ENCODE data around the gene KRT23. TPM values are rescaled to one million over a fixed set of nuclear protein-coding genes. Genes with fewer than 3 reads are reported as not detected.
"Not testable (repeated sequence)": the region's sequence is repeated elsewhere in the genome, so short reads cannot be mapped to it uniquely, and the experiment has no call there.

The KRT23 gene
- polyA plus RNA-seq, 5 donors = 0.18 to 0.35 (median 0.21) TPM; not detected in 2

GRCh38 chr17:40950176-40950575, 12.7 kb upstream of the KRT23 start:
- no peak for DNase-seq

- DNase-seq = peak in 1 of 2 donors; percentile 19
Observed at GRCh38 chr17:40949418-40949817, 12.0 kb upstream of the KRT23 start.

DNA sequence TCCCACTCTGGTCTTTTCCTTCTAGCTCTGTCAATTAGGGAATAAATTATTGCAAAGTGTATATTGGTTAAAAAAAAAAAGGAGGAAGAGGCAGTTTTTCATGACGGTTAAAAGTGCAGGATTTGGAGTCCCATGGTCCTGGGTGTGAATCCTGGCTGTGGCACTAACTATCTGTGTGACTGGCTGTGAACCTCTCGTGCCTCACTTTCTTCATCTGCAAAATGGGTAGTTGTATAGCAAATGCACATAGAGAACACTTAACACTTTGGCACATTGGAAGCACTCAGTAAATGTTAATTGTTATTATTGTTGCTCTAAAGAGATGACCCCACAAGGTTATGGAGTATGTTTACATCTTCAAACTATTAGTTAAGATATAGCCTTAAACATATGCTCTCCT, 10.5 kb upstream of the KRT23 start:
- no peak for DNase-seq

- no peak for DNase-seq
Observed at GRCh38 chr17:40945414-40945813, 8.0 kb upstream of the KRT23 start.

DNA sequence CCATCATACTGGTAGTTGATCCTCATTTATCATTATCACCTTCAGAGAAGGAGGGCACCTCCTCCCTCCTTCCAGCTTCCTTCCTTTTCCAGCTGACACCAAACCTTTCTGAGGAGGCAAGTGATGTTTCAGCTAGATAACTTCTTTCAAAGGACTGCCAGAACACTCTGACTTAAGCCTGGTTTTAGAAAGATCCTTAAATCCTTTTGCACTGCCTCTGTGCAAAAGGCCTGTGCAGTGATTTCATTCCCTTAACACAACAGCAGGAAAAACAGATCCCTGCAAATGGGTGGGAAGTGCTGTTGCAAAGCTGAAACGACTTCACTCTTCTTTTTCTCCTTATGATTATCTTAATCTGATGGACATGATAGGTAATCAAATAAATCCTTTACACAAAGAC, 7.1 kb upstream of the KRT23 start:
- no peak for DNase-seq

- DNase-seq = no peak
Observed at GRCh38 chr17:40942553-40942952, 5.1 kb upstream of the KRT23 start.

GRCh38 chr17:40940266-40940665, 2.8 kb upstream of the KRT23 start:
- DNase-seq = no peak

DNA sequence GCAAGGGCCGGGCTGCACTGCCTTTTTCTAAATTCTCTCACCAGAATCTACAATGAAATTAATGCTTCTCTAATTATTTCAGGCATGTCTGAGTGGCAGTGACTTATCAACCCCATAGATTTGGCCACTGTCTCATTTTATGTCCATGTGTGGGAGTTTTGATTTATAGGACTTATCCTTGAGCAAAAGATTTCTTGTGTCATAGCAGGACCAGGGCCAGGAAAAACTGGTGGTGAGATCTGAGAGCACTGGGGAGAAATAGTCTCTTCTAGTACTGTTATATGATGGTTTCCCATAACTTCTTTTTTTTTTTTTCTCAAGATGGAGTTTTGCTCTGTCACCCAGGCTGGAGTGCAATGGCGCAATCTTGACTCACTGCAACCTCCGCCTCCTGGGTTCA, 1.5 kb upstream of the KRT23 start:
- DNase-seq = no peak

GRCh38 chr17:40936976-40937375, 470 bp downstream of the KRT23 start:
- DNase-seq = no peak

- DNase-seq = no peak
Observed at GRCh38 chr17:40936437-40936971, 942 bp downstream of the KRT23 start.

DNA sequence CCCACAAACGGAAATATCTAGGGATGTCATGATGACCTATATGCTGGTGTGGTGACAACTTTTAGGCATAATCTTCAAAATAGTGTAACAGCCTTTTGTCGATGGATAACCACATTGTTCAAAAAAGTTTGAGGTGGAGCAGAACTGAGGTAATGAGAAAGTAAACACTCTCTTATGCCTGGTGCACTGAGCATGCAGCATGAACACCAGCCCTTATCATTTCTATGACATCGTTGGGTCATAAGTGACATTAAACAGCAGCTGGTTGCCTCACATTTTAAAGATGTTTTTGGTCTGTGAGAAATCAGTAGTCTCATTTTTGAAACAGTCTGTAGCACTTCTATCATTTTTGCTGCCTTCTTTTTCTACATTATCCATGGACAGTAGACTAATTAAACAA, 1.8 kb downstream of the KRT23 start:
- DNase-seq = no peak

- DNase-seq = no peak
Observed at GRCh38 chr17:40932608-40933007, 4.8 kb downstream of the KRT23 start.

GRCh38 chr17:40931311-40931710, 6.1 kb downstream of the KRT23 start:
- no peak for DNase-seq

DNA sequence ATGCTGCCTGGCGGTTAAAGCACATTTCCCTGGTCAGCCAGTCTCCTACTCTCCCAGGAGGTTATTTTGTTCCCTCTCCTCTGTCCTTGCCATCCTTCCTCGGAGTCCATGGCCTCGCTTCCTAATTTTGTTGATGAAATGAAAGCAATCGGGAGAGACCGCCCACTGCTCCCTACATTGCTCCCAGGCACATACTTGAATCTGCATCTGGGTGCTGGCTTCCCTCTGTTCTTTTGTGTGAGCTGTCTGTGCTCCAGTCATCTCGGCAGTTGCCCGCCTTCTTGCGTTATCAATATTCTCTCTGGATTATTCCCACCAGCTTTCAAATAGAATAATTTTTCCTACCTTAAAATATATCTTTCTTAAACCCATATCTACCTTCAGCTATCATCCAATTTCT, 11.1 kb downstream of the KRT23 start:
- no peak for DNase-seq

- no peak for DNase-seq
Observed at GRCh38 chr17:40922239-40922638, 15.2 kb downstream of the KRT23 start.

DNA sequence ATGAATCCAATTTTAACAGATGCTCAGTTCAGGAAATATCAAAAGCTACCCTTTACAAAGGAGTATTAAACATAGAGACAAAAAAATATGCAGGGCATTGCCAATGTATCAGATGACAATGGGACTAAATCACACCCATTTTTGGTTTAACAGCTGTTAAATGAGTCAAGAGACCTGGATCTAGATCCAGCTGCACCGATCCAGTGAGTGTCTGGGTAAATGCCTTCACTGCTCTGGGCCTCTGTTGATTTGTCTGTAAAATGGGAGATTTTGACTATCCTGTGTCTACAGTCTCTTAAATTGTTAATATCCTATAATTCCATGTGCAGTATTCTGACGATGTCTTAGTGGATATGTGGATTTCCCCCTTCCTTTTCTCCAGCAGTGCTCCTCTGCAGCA, 16.4 kb downstream of the KRT23 start:
- DNase-seq = no peak

GRCh38 chr17:40917116-40917515, 20.3 kb downstream of the KRT23 start:
- DNase-seq = not testable (repeated sequence)

DNA sequence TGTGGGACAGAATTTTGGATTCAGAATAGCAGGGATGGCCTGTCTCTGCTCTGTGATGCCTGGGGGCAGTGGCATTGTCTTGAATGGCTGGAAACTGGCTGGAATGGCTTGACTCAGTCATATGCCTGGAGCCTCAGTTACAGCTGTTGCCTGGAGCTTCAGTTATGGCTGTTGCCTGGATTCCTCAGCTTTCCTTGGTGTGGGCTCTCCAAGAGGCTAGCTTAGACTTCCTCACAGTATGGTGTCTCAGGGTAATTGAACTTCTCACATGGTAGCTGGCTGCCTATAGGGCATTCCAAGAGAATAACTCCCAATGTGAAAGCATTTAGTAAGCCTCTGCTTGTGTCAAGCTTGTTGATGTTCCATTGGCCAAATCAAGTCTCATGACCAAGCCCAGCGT, 21.1 kb downstream of the KRT23 start:
- no peak for DNase-seq

DNA sequence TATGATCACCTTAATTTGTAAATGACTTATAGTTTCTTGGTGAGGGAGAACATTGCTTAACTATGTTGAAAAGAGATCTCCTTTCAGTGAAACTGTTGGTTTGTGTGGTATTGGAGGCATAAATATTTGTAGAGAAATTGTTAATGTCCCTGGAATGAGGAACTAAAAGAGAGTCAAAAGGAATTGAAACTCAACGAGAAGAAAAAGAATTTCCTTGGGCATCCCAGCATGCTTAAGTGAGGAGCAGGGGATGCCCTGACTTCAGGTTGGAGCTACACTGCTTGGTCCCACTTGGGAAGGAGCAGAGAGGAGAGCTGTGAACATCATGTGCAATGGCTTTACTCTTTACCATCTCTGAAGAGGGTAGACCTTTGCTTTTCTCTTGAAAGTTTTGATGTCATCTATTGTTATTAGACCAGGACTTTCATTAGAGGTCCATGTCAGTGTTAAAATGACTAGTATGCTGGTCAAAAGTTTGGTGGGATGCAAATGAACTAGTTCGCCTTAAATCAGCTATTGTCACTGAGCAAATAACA, 21.7 kb downstream of the KRT23 start:
- no peak for DNase-seq

GRCh38 chr17:40915199-40915661, 22.2 kb downstream of the KRT23 start:
- no peak for DNase-seq

DNA sequence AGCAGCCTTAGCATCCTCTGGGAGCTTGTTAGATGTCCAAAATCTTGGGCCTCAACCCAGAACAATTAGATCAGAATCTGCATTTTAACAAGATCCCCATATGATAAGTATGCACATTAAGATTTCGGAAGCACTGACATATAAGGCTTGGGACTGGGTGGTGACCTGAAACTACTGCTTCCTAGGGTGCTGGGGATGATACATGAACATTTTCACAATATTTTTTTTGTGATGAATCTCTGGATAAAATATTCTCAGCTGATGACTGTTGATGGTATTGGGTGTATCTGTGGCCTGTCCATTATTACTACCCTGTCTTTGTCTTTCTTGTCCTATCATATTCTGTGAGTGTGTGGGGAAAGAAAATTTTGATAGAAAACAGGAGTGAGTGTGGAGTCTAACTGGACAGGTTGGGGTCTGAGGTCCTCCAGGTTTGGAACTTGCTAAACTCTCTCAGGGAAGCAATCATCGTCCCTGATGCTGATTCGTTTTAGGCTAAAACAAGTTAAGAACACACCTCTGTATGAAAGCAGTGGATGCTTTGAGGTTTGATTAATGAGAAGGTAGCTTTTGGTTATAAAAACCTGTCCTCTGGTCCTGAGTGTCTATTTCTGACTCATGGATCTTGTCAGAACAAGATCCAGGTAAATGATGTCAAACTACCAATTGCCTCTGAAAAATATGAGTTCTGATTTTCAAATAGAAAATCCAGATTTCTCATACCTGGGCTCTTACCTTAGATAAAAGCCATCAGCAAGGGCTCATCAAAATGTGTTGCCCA, 23.2 kb downstream of the KRT23 start:
- DNase-seq = no peak

GRCh38 chr17:40912486-40913210, 24.8 kb downstream of the KRT23 start:
- DNase-seq = no peak

GRCh38 chr17:40910441-40910841, 27.0 kb downstream of the KRT23 start:
- DNase-seq = no peak
